Measurements from ENCODE around the gene C11orf68.

DNA sequence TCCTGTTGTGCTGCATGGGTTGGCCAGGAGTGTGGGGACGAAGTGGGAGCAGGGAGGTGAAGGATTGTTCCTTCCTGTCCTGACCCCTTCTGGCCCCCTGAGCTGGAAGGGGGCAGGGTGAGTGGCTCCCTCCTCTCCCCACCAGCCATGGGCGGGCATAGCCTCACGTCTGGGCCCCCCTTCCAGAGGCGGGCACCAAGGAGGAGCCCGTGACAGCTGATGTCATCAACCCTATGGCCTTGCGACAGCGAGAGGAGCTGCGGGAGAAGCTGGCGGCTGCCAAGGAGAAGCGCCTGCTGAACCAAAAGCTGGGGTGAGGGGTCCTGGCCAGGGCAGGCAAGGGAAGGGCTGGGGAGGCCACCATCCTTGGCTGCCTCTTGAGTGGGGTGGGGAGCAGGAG lies 46.0 kb upstream of the C11orf68 start:
- TF ChIP-seq TAF1 (IDR thresholded peaks at IDR 0.05; ENCODE audit: borderline replicate concordance, low read depth, low read length) (no peak), POLR2A (IDR thresholded peaks at IDR 0.05; ENCODE audit: low read depth, low read length) (no peak), POLR2AphosphoS5 (IDR thresholded peaks at IDR 0.05; ENCODE audit: low read depth, low read length) (no peak)

Data from GM12892 (cell line).